ENCODE data around the gene TSPAN9. TPM values are rescaled to one million over a fixed set of nuclear protein-coding genes. Genes with fewer than 3 reads are reported as not detected.
A peak's percentile ranks its signal among the peaks of the same experiment; 100 is the strongest.

TSPAN9 gene
- polyA plus RNA-seq, 4 donors = 79.9 to 98.9 (median 89.6) TPM

DNA sequence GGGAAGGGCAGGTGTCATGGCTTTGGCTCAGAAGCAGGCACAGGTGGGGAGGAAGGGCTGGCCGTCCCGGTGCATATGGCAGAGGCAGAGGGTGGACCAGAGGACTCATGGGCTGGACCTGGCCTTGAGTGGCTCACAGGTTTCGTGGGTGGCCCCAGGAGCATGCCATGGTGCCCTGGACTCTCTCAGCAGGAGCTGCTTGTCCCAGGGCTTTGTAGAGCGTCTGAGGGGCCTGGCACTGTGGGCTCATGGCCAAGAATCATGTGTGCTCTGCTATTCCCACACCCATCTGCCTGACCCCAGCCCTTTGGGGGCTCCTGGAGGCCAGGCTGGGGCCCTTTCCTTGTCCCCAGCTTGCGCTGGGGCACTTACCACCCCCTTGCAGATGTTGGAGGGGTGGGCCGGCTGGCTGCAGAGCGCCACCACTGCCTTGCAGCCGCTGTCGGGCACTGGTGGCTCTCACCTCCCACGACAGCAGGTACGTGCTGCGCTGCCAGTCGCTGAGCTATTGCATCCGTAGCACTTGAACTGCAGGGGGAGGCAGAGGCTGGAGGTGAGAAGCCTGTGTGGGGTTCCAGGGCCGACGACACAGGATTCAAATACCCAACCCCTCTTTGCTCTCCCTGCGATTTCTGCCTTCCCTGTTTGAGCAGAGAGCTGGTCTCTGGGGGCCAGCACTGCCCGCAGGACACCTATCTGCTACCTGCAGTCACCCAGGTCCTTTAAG is 226.4 kb downstream of the TSPAN9 start:
- no peak for DNase-seq (ENCODE audit: low read depth in 4 of 4, low spot score in 3 of 4)

DNA sequence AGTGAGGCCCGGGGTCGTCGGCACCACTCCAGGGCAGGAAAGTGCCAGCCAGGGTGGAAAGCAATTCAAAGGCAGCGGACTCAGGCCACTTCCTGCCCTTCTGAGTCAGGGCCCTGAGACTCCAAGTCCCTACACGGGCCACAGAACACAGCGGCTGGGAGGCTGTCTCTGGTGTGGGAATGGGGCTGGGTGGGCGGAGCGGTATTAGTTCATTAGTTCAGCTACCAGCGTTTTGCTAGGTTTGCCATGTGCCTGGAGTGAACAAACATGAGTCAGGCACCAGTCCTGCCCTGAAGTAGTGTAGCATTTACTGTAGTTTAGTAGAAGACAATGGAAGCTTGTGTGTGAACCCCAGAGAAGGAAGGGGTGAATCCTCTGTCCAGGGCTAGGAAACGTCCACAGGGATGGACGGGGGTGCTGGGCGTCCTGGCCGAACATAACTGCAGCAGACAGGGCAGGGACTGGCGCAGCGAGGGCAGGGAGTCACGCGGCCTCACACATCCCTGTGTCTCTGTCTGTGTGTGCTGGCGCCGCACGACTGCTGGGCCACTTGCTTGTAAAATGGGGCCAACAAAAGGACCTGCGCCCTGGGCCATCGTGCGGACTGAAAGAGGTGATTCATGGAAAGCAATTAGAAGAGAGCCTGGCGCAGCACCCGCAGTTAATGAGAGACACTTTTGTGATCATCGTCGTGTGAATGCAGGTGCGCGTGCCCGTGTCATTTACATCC is 227.4 kb downstream of the TSPAN9 start:
- peak in 1 of 4 donors; percentile 57 for DNase-seq (ENCODE audit: low read depth in 4 of 4, low spot score in 3 of 4)

DNA sequence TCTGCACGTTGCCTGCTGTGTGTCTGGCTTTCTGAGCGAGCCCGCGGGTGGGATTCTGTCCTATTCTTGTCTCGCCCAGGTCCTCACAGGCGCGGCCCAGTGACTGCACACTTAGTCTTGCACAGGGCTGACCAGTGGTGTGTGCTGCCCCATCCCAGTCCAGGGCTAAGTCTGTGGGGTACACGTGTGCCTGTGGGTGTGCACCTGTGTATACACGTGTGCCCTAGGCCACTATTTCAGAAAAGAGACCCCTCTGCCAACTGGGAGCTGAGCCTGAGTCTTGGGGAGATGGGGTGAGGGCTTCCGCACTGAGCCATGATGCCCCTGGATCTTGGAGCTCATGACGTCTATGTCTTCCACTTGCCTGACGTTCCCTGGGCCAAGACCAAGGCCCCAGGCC is 228.3 kb downstream of the TSPAN9 start:
- DNase-seq (ENCODE audit: low read depth in 4 of 4, low spot score in 3 of 4) = no peak

DNA sequence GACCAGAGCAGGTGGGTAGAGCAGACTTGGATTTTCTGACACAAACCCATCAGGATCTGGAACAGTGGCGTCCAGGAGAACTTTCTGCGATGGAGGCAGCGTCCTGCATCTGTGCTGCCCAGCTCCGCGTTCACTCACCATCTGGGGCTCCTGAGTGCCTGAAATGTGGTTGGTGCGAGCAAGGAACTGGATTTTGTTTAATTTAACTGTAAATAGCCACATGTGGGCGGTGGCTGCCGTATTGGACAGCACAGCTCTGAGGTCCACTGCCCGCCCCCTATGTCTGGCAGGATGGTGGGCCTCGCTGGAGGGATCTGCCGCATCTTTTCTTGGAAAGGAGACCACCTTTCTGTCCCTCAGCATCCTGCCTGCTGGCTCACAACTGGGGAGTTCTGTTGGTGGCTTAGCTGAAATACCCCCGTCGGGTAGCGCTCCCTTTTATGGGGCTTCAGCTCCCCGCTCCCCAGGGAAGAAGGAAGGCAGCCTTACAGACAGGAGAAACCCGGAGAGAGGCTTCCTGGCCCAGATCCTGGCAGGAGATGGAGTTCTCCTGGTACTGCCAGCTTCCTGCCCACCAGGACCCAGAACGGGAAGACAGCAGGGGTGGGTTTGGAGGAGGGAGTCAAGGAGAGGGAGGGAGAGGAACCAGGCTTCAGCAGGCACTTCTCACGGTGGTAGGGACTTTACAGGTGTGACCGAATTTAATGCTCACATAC is 228.9 kb downstream of the TSPAN9 start:
- DNase-seq (ENCODE audit: low read depth in 4 of 4, low spot score in 3 of 4) = no peak

DNA sequence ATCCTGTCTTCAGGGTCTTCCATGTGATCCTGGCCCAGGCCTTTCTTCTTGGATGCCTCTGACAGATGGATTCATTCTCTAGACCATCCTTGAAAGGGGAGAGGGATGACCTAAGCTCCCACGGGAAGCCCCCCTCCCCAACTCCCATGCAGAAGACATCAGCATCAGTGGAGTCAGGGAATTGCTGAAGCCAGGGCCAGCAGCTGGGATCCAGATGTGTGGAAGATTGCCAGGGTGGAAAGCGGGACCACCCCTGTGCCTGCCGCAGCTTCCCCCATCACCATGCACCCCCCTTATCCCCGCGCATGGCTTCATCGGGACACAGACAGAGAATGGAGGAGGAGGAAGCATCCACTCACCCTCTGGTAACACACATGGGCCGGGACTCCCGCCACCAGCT is 230.2 kb downstream of the TSPAN9 start:
- no peak for DNase-seq (ENCODE audit: low read depth in 4 of 4, low spot score in 3 of 4)

DNA sequence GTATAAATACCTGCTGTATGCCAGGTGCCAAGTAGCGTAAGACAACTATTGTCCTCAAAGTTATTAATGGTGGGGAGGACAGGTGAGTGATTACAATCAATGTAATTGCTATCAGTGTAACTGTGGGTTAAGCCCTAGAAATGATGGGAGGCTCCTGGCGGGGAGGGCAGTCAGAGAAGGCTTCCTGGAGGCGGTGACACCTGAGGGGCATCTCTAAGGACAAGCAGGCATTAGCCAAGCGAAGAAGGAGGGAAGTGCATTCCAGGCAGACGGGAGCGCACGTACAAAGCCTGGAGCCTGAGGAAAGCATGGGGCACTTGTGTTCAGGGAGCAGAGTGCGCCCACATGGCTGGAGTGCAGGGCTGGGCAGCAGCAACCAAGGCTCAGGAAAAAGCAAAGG is 230.9 kb downstream of the TSPAN9 start:
- DNase-seq (ENCODE audit: low read depth in 4 of 4, low spot score in 3 of 4) = no peak

DNA sequence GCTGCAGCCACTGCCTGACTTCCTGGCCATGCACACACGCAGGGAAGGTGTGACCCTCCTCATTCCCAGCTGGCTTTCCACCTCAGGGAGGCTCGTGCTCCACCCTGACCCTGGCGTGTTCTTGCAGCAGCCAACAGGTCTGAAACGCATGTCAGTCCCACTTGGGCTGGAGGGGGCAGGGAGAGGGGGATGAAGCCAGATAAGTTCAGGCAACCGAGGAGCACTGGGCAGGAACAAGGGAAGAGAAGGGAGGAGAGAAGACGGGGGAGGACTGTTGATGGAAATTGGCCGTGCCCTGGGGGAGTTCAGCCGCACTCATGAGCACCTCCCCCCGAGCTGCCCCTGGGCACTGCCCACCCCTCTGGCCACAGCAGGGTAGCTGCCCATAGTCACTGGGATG is 231.4 kb downstream of the TSPAN9 start:
- no peak for DNase-seq (ENCODE audit: low read depth in 4 of 4, low spot score in 3 of 4)

DNA sequence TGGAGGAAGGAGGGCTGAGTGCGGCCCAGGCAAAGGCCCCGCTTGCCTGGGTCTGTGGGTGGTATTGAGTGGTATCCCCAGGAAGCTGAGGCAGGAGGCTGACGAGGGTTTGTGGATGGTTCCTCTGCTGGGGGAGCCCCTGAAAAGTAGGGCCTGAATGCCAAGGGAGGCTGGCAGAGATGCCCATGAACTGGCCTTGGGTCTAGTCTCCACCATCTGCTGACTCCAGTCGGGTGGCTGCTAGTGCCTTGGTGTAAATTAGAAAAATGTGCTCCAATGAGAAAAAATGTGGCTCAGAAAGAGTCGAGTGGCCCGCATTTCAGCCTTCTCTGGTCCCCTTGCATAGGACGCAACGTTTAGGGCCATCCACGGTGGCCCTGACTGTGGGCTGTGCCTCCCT is 232.6 kb downstream of the TSPAN9 start:
- DNase-seq (ENCODE audit: low read depth in 4 of 4, low spot score in 3 of 4) = no peak

DNA sequence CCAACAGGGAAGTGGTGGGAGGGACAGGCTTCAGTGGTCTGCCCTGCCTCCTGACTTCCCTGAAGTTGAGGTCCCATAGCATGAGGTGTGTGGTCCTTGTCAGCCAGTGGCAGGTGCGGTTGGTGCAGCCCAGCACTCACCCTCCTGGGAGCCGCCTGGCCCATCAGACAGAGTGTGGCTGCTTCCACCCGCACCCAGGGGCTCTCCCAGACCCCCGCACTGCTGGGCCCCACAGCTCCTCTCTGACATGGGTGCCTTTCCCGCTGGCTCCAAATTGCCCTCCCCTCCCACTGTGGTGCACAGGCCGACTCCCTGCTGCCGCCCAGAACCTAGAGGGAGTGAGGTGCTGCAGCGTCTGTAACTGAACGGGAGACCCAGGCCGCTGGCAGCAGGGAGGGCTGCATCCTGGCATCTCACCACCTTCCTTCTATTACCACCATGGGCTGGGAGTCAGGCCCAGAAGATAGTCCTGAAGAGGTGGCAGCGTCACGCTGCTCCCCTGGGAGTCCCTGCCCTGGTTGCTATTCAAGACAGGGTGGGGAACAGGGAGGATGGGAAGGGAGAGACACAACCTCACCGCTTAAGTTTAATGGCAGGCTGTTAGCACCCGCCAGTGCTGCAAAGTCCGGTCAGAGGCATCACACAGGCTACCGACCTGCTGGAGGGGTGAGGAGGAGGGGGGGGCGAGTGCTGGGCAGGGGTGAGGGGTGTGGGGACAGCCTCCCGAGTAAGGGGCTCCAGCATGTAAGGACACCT is 233.3 kb downstream of the TSPAN9 start:
- no peak for DNase-seq (ENCODE audit: low read depth in 4 of 4, low spot score in 3 of 4)

DNA sequence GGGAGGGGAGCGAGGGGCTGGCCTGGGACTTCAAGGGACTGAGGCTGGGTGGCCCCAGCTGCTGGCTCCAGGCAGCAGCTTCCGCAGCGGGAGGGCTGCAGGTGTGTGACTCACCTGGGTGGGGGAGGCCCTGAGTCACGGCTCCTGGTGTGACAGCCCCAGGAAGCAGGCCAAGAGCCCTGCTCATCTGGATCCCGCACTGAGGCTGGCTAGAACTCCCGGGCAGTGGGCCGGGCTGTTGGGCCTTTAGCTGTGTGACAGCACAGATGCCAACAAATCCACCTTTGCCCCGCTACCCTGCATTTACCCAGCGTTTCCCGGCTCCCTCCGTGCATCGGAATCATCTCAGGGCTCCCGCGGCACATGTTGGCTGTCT is 233.8 kb downstream of the TSPAN9 start:
- no peak for DNase-seq (ENCODE audit: low read depth in 4 of 4, low spot score in 3 of 4)

DNA sequence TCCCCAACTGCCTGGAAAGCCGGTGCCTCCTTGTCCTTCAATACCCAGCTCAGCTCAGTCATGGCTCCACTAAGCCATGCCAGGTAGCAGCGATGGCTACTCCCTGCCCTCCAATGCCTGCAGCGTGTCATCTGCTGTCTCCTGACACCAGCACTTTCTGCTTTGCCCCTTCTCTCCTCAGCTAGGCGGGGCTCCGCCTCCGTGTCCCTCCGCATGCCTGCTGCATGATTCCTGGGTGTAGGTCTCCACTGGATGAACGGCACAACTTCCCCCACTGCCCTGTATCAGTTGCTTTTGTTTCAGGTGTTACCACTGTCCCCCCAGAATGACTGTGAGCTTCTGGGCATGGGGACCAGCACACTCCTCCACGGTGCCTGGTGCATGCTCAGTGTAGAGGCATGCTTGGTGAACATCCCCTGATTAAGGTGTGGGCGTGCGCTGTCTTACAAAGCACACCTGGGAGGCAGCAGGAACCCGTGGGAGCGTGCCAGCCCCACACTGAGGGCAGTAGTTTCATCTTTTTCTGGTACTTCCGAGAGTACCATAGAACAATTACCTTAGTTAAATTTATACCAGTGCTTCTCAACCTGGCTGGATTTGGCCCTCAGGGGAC is 234.4 kb downstream of the TSPAN9 start:
- DNase-seq (ENCODE audit: low read depth in 4 of 4, low spot score in 3 of 4) = no peak

DNA sequence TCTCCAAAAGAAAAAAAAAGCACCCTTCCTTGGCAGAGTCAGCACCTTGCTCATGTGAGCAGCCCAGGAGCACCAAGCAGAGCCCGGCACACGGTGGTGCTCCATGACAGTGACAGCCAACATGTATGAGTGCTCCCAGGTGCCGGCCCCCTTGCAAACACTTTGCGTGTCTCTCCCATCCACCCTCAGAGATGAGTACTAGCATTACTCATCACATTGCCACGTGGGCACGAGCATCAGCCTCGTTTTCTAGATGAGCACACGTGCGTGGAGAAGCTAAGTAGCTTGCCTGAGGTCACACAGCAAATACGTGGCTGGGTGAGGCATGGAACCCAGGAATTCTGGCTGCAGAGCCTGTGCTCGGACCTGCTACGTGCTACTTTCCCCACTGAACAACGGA is 235.9 kb downstream of the TSPAN9 start:
- DNase-seq (ENCODE audit: low read depth in 4 of 4, low spot score in 3 of 4) = no peak

DNA sequence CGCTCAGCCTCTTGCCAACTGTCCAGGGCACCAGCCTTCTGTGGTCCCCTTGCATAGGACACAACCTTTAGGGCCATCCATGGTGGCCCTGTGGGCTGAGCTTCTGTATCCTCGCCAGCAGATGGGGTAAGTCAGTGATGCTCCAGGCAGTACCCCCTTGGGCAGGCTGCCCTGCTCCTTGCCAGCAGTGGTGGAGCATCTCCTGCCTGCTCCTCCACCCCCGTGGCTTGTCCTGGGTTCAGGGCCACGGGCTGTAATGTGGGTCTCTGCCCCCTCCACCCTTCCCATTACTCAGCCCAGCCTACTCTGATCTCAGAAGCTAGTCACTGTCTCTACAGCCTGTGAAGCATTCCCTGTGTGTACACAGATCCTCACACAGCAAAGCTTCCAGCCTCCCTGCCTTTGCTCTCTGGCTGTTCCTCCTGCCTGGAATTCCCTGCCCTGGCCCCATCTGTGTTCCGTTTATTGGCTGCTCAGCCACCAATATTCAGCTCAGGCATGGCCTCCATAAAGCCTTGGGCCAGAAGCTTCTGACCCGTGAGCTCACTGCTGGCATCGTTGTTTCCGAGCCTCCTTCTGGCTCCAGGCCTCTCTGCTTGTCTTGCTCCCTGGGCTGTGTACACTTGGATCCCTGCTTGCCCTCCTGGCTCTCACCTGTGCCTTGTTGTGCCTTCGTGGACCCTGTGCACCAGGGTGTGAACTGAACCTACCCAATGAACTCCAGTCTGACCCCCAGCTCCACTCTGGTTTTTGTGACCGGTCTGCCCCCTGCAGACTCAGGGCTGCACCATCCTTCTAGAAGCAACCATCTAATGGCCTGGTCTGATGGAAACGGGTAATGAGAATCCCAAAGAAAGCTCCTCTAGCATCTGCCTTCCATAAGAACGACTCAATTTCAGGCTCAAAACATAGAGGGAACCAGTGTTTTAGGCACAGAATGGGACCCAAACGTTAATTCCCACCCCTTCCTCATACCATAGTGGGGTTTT is 236.8 kb downstream of the TSPAN9 start:
- no peak for DNase-seq (ENCODE audit: low read depth in 4 of 4, low spot score in 3 of 4)

DNA sequence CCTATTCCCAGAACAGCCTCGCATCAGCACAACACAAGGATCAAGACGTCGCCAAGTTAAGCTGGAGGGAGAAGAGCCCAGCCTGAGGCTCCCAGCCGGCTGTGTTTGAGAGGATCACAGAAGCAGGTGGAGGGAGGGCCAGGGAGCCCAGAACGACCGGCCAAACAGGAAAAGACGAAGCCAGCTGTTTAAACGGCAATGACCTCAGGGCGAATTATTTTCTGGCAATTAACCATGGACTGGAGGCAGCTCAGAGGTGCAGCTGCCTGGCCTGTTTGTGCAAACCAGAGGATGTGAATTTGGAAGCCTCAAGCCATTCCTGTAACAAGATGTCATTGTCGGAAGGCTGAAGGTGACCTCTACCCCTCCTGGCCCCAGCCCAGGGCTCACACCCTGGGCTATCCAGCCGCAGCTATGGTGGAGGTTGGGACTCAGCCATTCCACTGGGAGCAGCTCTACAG is 238.1 kb downstream of the TSPAN9 start:
- no peak for DNase-seq (ENCODE audit: low read depth in 4 of 4, low spot score in 3 of 4)

DNA sequence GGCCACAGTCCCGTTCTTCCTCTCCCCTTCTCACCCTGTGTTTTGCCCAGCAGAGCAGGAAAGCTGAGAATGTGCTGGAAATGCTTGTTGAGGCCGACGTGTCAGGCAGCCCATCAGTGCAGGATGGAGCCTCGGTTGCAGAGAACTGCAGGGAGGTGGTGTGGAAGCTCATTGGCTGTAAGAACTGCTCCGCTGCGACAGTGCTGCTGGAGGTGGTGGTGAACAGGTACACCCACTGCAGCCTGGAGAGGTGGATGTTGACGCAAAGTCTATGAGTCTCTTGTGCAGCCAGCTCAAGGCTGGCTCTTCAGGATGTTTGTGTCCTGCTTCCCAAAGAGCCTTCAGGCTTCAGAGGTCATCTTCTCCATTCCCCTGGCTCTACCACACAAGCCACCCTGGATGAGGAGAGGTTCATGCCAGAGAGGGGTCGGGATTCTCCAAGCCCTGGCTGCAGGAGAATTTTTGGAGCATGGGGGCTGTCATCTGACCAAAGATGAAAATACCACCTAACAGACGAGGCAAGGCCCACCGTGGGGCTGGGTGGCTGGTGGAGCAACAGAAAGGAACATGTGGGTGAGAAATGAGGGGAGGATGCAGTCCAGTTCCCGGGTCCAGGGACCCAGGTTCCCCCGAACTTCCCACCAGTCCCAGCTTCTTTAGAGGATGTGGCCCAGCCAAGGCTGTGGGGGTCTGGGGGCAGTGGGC is 239.7 kb downstream of the TSPAN9 start:
- DNase-seq (ENCODE audit: low read depth in 4 of 4, low spot score in 3 of 4) = no peak

DNA sequence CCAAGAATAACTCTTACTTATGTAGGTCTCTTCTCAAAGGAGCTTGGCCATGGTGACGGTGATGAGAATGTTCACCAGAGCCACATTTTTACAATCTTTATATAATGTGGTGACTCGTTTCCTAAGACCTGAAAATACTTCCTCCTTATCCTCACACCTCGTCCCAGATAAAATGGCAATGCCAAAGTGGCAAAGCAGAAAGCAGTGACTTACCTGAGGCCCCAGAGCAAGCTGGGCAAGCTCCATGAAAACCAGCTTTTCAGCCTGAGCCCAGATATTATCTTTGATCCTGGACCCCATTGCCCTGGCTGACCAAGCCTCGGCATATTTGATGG is 240.3 kb downstream of the TSPAN9 start:
- no peak for DNase-seq (ENCODE audit: low read depth in 4 of 4, low spot score in 3 of 4)

DNA sequence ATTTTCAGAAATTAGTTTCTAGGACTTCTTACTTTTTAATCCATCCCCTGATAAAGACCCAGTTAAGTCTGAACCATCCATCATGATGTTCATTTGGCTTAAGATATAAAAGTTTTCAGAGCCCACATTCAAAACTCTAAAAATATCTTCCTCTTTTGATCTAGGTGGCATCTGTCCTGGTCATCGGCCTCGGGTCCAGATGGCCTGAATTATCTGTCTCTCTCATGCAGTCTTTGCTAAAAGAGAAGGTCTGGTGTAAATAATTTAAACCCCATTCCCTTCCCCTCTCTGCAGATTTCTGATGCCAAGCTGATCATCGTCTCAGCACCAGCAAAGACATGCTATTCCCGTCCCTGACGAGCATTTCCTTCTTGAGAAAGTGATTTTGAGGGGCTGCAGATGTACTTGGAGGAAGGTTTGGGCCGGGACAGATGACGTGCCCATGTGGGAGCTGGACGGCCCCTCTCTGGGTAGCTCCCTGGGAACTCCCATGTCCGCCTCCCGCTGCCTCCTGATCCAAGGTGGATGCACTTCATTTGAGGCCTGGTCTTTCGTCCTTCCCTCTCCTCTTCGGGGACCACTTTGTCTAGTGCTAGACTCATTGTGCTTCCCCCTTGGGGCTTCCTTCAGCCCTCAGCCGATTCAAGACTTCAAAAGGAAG is 240.8 kb downstream of the TSPAN9 start:
- no peak for DNase-seq (ENCODE audit: low read depth in 4 of 4, low spot score in 3 of 4)

DNA sequence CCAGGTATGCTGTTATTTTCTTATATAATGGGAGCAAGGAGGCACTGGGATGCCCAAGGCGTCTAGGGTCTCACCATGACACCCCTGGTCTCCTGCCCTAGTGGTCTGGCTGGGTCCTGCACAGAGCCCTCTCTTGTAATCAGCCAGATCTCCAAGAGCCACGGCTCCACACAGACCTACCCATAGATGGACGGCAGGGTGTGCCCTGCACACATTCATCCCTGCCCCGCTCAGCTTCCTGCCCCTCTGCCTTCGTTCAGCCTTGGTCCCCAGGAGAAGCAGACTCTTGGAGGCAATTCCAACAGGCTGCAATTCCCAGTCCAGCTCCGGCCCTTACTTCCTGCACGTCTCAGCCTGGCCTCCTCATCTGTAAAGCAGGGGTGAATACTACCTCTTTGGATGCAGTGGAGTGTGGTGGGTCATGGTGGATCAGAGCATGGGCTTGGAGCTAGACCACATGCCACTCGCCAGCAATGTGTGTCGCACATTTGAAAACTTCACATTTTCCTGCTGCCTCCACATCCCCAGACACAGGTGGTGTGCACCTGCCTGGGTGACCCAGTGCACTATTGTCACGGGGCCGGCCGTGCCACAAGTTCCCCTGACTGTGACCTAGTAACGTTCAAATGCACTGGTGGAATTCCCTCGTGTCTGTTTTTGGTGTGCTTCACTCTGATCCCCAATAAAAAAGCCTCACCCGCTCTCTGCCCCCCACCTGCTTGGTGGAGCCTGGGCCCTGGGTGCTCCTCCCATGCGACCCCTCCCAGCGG is 242.7 kb downstream of the TSPAN9 start:
- no peak for DNase-seq (ENCODE audit: low read depth in 4 of 4, low spot score in 3 of 4)

Data from left renal pelvis (tissue), 4 donors.